ENCODE results near the gene MCM10. TPM values are rescaled to one million over a fixed set of nuclear protein-coding genes. Genes with fewer than 3 reads are reported as not detected.

MCM10 gene
- total and polyA plus RNA-seq, 9 donors = 4.5 to 7.5 (median 5.2) TPM

DNA sequence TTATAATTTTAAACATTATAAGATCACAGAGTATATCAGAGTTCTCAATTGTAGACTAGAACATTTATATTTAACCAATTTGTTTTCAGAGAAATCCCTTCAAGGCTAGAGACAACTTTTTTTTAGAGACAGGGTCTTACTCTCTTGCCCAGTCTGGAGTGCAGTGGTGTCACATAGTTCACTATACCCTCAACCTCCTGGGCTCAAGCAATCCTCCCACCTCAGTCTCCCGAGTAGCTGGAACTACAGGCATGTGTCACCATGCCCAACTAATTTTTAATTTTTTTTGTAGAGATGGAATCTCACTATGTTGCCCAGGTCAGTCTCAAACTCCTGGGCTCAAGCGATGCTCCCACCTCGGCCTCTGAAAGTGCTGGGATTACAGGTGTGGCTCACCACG, 57.5 kb downstream of the MCM10 start:
- WGBS (ENCODE audit: insufficient coverage) = no CpG with 5 or more reads among the region's 4 CpGs
- DNase-seq = no peak
- no peak overlapping the region for H3K27ac ChIP-seq (ENCODE audit: low read length)

DNA sequence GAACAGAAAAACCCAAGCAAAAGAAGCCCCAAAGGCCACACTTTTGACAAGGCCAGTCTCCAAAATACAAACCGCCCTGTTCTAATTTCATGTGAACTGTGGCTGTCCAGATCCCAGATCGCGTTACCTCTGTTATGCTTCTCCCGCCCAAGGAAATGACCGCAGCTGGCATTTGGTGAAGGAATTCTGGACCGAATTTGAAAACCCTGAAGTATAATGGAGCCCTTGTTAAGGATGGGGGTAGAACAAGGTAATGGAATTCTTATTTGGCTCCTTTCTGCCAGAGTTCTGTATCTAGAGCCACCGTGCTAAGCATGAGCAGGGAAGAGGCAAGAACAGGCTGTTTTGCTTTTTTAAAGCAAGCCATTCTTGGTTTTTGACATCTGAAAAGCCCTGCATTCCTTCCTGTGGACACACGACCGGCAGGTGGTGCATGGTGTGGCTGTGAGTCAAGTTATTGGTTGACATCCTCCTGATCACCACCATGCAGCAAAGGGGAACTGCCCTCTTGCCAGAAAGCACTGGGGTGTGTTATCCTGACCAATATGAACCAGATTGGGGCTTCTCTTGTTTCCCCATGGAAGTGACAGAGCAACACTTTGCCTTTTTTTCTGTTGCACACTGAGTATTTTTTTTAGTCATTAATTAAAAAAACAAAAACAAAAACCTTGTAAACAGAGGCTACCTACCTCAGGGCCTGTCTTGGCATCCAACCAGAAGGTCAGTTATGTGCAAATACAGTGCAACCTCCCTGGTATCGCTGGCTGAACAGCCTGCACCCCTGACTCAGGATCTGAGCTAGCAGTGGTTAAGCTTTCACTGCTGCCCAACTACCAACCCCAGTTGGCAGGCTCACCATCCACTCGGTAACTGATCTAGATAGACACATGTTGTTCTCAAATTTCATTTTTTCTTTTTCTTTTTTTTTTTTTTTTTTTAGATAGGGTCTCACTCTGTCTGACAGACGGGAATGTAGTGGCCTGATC, 58.6 kb downstream of the MCM10 start:
- Histone ChIP-seq H3K9me3 (replicated peaks; ENCODE audit: control insufficient read depth, low read depth, low read length) (no peaks in the 10 kb centered on the region), H3K4me1 (ENCODE audit: control insufficient read depth, insufficient read depth, low read length) (peaks cover 3% of the 10 kb centered on the region), H3K27ac (ENCODE audit: low read length) (peak overlapping the region; percentile 35), H3K27me3 (ENCODE audit: control insufficient read depth, insufficient read depth, low read length) (no peaks in the 10 kb centered on the region), H3K4me3 (ENCODE audit: low read length) (no peak overlapping the region), H3K36me3 (ENCODE audit: control insufficient read depth, insufficient read depth, low read length) (no peaks in the 10 kb centered on the region)
- 41% methylated on average over 7 of the region's 12 CpGs for WGBS (ENCODE audit: insufficient coverage)
- DNase-seq = peak; percentile 43

More for the DNA sequence above, 57.5 kb downstream of the MCM10 start:
- Histone ChIP-seq H3K9me3 (replicated peaks; ENCODE audit: control insufficient read depth, low read depth, low read length) (no peaks in the 10 kb centered on the region), H3K27me3 (ENCODE audit: control insufficient read depth, insufficient read depth, low read length) (no peaks in the 10 kb centered on the region), H3K4me3 (ENCODE audit: low read length) (no peak overlapping the region), H3K4me1 (ENCODE audit: control insufficient read depth, insufficient read depth, low read length) (peaks cover 3% of the 10 kb centered on the region), H3K36me3 (ENCODE audit: control insufficient read depth, insufficient read depth, low read length) (no peaks in the 10 kb centered on the region)

DNA sequence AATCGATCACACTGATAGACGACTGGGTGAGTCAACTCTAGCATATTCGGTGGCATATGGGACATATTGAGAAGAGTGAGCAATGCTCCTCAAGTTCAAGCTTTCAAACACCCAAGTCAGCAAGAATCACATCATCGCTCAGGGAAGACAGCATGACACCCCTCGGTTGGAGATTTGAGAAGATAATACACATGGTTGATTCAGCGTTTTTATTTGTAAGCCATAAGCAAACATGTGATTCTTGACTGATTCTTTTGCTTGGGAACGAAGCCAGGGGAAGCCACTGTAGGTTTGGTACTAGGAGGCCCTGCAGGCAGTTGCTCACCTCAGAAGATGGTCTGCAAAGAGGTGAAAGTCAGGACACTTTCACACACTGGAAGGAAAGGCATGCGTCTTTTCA, 60.2 kb downstream of the MCM10 start:
- Histone ChIP-seq H3K4me3 (ENCODE audit: low read length) (no peak overlapping the region), H3K9me3 (replicated peaks; ENCODE audit: control insufficient read depth, low read depth, low read length) (no peaks in the 10 kb centered on the region), H3K27ac (ENCODE audit: low read length) (no peak overlapping the region), H3K27me3 (ENCODE audit: control insufficient read depth, insufficient read depth, low read length) (no peaks in the 10 kb centered on the region), H3K36me3 (ENCODE audit: control insufficient read depth, insufficient read depth, low read length) (no peaks in the 10 kb centered on the region), H3K4me1 (ENCODE audit: control insufficient read depth, insufficient read depth, low read length) (peaks cover 3% of the 10 kb centered on the region)
- DNase-seq = no peak
- 88% methylated on average over 4 of the region's 8 CpGs for WGBS (ENCODE audit: insufficient coverage)

DNA sequence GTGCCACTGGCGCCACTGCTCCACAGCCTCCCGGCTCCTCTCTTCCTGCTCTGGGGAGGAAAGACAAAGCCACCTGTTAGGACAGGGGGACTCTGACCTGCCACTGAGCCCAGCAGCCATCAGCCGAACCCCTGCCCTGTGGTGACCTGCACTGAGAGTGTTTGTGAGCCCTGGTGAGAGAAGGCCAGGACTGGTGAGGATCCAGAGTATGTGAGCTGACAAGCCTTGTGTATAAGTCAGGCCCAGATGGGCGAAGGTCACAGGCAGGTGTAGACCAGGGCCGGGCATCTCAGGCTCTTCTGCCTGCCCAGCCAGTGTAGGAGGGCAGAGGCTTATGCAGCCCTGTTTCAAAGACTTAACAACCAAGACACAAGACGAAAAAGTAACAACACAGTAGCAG, 60.8 kb downstream of the MCM10 start:
- H3K9me3 ChIP-seq (replicated peaks; ENCODE audit: control insufficient read depth, low read depth, low read length) = no peaks in the 10 kb centered on the region
- WGBS (ENCODE audit: insufficient coverage) = 88% methylated on average over 3 of the region's 6 CpGs
- H3K36me3 ChIP-seq (ENCODE audit: control insufficient read depth, insufficient read depth, low read length) = no peaks in the 10 kb centered on the region
- no peak overlapping the region for H3K4me3 ChIP-seq (ENCODE audit: low read length)
- DNase-seq = no peak
- no peaks in the 10 kb centered on the region for H3K27me3 ChIP-seq (ENCODE audit: control insufficient read depth, insufficient read depth, low read length)
- peaks cover 3% of the 10 kb centered on the region for H3K4me1 ChIP-seq (ENCODE audit: control insufficient read depth, insufficient read depth, low read length)
- H3K27ac ChIP-seq (ENCODE audit: low read length) = no peak overlapping the region

DNA sequence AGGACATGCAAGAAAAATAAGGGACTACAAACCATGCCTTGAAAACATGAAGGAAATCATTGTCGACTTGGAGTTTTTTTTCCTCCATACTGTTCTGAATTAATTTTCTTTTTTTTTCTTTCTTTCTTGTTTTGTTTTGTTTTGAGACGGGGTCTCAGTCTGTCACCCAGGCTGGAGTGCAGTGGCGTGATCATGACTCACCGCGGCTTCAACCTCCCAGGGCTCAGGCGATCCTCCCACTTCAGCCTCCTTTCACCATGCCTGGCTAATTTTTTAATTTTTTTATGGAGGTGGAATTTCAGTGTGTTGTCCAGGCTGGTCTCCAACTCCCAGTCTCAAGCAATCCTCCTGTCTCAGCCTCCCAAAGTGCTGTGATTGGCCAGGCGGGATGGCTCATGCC, 61.2 kb downstream of the MCM10 start:
- Histone ChIP-seq H3K4me3 (ENCODE audit: low read length) (no peak overlapping the region), H3K27ac (ENCODE audit: low read length) (no peak overlapping the region), H3K27me3 (ENCODE audit: control insufficient read depth, insufficient read depth, low read length) (no peaks in the 10 kb centered on the region), H3K9me3 (replicated peaks; ENCODE audit: control insufficient read depth, low read depth, low read length) (no peaks in the 10 kb centered on the region), H3K36me3 (ENCODE audit: control insufficient read depth, insufficient read depth, low read length) (no peaks in the 10 kb centered on the region), H3K4me1 (ENCODE audit: control insufficient read depth, insufficient read depth, low read length) (peaks cover 3% of the 10 kb centered on the region)
- no peak for DNase-seq
- WGBS (ENCODE audit: insufficient coverage) = no CpG with 5 or more reads among the region's 7 CpGs

DNA sequence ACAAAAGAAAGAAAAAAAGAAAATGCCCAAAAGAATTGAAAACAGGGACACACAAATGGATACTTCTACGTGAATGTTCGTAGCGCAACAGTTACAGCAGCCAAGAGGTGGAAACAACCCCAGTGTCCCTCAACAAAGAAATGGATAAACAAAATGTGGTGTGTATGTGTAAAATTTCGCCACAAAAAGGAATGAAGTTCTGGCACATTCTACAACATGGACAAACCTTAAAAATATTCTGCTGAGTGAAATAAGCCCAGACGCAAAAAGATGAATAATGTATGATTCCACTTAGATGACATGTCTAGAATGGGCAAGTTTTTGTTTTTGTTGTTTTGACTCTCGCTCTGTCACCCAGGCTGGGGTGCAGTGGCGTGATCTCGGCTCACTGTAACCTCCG, 61.9 kb downstream of the MCM10 start:
- Histone ChIP-seq H3K4me1 (ENCODE audit: control insufficient read depth, insufficient read depth, low read length) (peaks cover 3% of the 10 kb centered on the region), H3K9me3 (replicated peaks; ENCODE audit: control insufficient read depth, low read depth, low read length) (no peaks in the 10 kb centered on the region), H3K27me3 (ENCODE audit: control insufficient read depth, insufficient read depth, low read length) (no peaks in the 10 kb centered on the region), H3K4me3 (ENCODE audit: low read length) (no peak overlapping the region), H3K27ac (ENCODE audit: low read length) (no peak overlapping the region), H3K36me3 (ENCODE audit: control insufficient read depth, insufficient read depth, low read length) (no peaks in the 10 kb centered on the region)
- no peak for DNase-seq
- 92% methylated on average over 5 of the region's 9 CpGs for WGBS (ENCODE audit: insufficient coverage)

DNA sequence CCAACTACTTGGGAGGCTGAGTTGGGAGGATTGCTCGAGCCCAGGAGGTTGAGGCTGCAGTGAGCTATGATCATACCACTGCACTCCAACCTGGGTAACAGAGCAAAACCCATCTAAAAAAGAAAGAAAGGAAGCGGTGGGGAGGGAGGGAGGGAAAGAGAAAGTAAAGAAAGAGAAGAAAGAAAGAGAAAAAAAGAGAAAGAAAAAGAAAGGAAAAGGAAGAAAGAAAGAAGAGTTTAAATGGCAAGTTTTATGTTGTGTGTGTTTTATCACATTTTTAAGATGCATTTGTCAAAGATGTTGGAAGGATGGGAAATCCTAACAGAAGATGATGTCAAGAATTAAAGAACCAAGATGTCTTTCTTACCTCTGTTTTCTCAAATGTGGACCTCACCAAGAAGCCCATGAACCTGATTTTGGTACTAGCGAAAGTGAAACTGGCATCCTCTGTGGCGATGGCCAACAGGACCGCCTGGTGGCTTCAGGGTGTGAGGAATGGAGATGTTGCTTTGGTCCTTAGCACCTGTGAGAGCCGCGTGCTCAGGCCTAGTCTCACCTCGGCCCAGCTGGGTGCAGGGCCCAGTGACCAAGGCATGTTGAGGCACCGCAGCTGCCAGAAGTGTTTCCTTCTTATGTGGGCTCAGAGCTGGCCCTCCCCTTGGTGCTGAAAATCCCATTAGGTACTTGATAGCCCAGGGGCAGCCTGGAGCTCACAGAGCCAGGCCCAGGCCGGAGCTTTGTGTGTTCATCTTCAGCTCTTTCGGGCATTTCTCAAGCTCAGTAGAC, 63.0 kb downstream of the MCM10 start:
- Histone ChIP-seq H3K9me3 (replicated peaks; ENCODE audit: control insufficient read depth, low read depth, low read length) (no peaks in the 10 kb centered on the region), H3K4me1 (ENCODE audit: control insufficient read depth, insufficient read depth, low read length) (peaks cover 3% of the 10 kb centered on the region), H3K36me3 (ENCODE audit: control insufficient read depth, insufficient read depth, low read length) (no peaks in the 10 kb centered on the region), H3K27me3 (ENCODE audit: control insufficient read depth, insufficient read depth, low read length) (no peaks in the 10 kb centered on the region), H3K4me3 (ENCODE audit: low read length) (no peak overlapping the region), H3K27ac (ENCODE audit: low read length) (no peak overlapping the region)
- no peak for DNase-seq
- 91% methylated on average over 8 of the region's 11 CpGs for WGBS (ENCODE audit: insufficient coverage)

DNA sequence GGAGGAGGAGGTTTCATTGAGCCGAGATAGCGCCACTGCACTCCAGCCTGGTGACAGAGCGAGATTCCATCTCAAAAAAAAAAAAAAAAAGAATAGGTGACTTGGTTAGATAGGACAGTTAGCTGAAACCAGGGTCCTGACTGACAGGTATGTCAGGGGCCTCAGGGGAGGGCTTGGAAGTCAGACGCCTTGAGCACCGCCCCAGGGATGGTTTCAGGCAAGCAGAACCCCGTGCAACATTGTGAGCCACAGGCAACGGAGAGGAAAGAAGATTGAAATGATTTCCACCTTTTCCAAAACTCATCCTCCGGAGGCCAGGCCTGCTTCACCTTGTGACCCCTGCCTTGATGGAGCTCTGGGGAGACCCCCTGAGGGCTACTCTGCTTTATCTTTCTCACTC, 64.2 kb downstream of the MCM10 start:
- Histone ChIP-seq H3K36me3 (ENCODE audit: control insufficient read depth, insufficient read depth, low read length) (no peaks in the 10 kb centered on the region), H3K4me3 (ENCODE audit: low read length) (no peak overlapping the region)
- 88% methylated on average over 1 of the region's 8 CpGs for WGBS (ENCODE audit: insufficient coverage)

DNA sequence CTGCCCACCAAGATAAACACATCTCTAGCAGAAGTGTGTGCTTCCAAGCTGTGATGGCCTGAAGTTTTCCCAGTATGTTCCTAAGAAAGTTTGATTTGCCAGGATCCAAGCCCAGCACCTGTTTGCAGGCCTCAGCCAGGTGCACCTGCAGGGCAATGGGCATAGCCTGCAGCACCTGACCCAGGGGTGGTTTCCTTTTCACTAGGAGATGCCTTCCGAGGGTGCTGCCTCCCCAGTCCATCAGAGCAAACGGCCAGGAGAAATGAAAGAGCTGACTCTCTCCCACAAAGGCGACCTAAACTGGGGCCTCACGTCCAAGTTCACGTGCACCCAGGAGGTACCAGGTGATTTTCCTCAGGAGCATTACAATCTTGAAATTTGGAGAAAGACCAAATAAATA, 65.7 kb downstream of the MCM10 start:
- Histone ChIP-seq H3K36me3 (ENCODE audit: control insufficient read depth, insufficient read depth, low read length) (no peaks in the 10 kb centered on the region), H3K27me3 (ENCODE audit: control insufficient read depth, insufficient read depth, low read length) (peaks cover 3% of the 10 kb centered on the region), H3K4me3 (ENCODE audit: low read length) (no peak overlapping the region), H3K9me3 (replicated peaks; ENCODE audit: control insufficient read depth, low read depth, low read length) (no peaks in the 10 kb centered on the region), H3K4me1 (ENCODE audit: control insufficient read depth, insufficient read depth, low read length) (no peaks in the 10 kb centered on the region), H3K27ac (ENCODE audit: low read length) (no peak overlapping the region)
- no peak for DNase-seq
- WGBS (ENCODE audit: insufficient coverage) = 73% methylated on average over 2 of the region's 5 CpGs

More for the DNA sequence above, 64.2 kb downstream of the MCM10 start:
- H3K27me3 ChIP-seq (ENCODE audit: control insufficient read depth, insufficient read depth, low read length) = no peaks in the 10 kb centered on the region
- no peaks in the 10 kb centered on the region for H3K4me1 ChIP-seq (ENCODE audit: control insufficient read depth, insufficient read depth, low read length)
- H3K9me3 ChIP-seq (replicated peaks; ENCODE audit: control insufficient read depth, low read depth, low read length) = no peaks in the 10 kb centered on the region
- DNase-seq = no peak
- H3K27ac ChIP-seq (ENCODE audit: low read length) = no peak overlapping the region

DNA sequence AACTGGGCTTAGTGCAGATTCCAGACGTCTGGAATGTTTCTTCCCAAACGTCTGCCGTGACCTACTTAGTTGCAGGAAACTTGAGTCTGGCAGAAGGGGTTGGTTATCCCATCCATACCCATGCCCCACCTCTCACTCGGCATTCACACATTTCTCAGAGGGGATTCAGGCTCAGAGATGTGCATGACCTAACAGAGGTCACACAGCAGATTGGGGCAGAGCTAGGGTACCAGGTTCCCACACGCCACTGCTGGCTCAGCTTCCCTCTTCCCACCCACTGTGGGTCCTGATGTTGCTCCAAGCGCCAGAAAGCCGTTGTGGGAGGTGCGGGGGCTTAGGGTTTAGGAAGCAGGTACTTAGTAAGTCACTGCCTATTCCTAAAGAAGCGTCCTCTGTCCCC, 69.8 kb downstream of the MCM10 start:
- 33% methylated on average over 1 of the region's 9 CpGs for WGBS (ENCODE audit: insufficient coverage)
- peak; percentile 12 for DNase-seq
- Histone ChIP-seq H3K27ac (ENCODE audit: low read length) (no peak overlapping the region), H3K4me3 (ENCODE audit: low read length) (no peak overlapping the region), H3K36me3 (ENCODE audit: control insufficient read depth, insufficient read depth, low read length) (no peaks in the 10 kb centered on the region), H3K4me1 (ENCODE audit: control insufficient read depth, insufficient read depth, low read length) (no peaks in the 10 kb centered on the region), H3K9me3 (replicated peaks; ENCODE audit: control insufficient read depth, low read depth, low read length) (no peaks in the 10 kb centered on the region), H3K27me3 (ENCODE audit: control insufficient read depth, insufficient read depth, low read length) (peaks cover 3% of the 10 kb centered on the region)
